Muscle of leg (tissue), 11 donors: ENCODE measurements around the gene GPR61. TPM values are rescaled to one million over a fixed set of nuclear protein-coding genes. Genes with fewer than 3 reads are reported as not detected.

ENCODE experiments used
- DNase-seq: peaks from one replicate; pipeline ENCODE4 v3.0.0; 2013
- H3K27ac ChIP-seq: one replicate; pipeline ENCODE4 v1.5.1; 2013; ENCODE audit warnings: mild to moderate bottlenecking, low read length, control low read depth
- H3K27me3 ChIP-seq: one replicate; pipeline ENCODE4 v1.6.1; 2013; ENCODE audit warnings: low read length; ENCODE audit not compliant: control insufficient read depth, insufficient read depth
- H3K36me3 ChIP-seq: one replicate; pipeline ENCODE4 v1.6.1; 2013; ENCODE audit warnings: low read length; ENCODE audit not compliant: control insufficient read depth, insufficient read depth
- H3K4me1 ChIP-seq: one replicate; pipeline ENCODE4 v1.6.1; 2013; ENCODE audit warnings: low read length; ENCODE audit not compliant: control insufficient read depth, insufficient read depth
- H3K4me3 ChIP-seq: one replicate; pipeline ENCODE4 v1.5.1; 2013; ENCODE audit warnings: low read length, control low read depth
- H3K9me3 ChIP-seq: replicated peaks from 2 replicates; pipeline ENCODE4 v1.6.1; 2013; ENCODE audit warnings: low read depth, low read length; ENCODE audit not compliant: control insufficient read depth
- WGBS: methylation state at CpG from one replicate; pipeline ENCODE4 v1.1.5; 2013; ENCODE audit warnings: missing lambda C conversion rate; ENCODE audit not compliant: insufficient coverage; 5-methylcytosine and 5-hydroxymethylcytosine counted together
- polyA plus RNA-seq, 8 donors: library from polyadenylated mRNA; unstranded; fragments of 120-200 nt; gene quantifications; one replicate each; pipeline versions ENCODE4 v1.2.1 to v1.2.3, GENCODE V29; 2013; ENCODE audit warnings: inconsistent platforms in 1 of 8, low replicate concordance in 1 of 8; ENCODE audit not compliant: insufficient read length in 8 of 8, insufficient read depth in 1 of 8
- total RNA-seq: library from RNA; stranded (reverse); fragments of 120-200 nt; gene quantifications from one replicate; pipeline ENCODE4 v1.2.4, GENCODE V29; 2013

Gene GPR61
- total and polyA plus RNA-seq, 9 donors = 1.4 to 2.7 (median 1.7) TPM

DNA sequence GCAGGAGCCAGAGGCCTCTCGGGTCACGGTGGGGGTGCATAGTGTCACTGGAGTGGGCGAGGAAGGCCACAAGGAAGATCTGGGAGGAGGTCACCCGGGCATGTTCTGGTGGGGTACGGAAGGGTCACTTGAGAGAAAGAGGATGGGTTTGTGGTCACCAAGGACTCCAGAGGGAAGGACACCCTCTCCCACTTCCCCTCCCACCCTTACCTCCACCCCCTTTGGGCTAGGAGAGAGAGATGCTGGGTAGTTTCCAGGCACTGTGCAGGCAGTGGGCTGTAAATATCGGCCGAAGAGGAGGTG lies 30.8 kb upstream of the GPR61 start:
- Histone ChIP-seq H3K4me1 (peaks cover 22% of the 10 kb centered on the region), H3K27me3 (no peaks in the 10 kb centered on the region), H3K4me3 (peak overlapping the region; percentile 48), H3K9me3 (no peaks in the 10 kb centered on the region), H3K27ac (no peak overlapping the region), H3K36me3 (peaks cover 15% of the 10 kb centered on the region)
- DNase-seq = no peak
- 53% methylated on average over 4 of the region's 7 CpGs for WGBS

- under 1% methylated on average over 91 of the region's 100 CpGs for WGBS
- Histone ChIP-seq H3K4me3 (peak within 1 kb of the TSS; percentile 48), H3K27ac (peak within 1 kb of the TSS; percentile 29), H3K9me3 (no peaks in the 10 kb centered on the region), H3K27me3 (no peaks in the 10 kb centered on the region), H3K36me3 (peaks cover 15% of the 10 kb centered on the region), H3K4me1 (peaks cover 22% of the 10 kb centered on the region)
- DNase-seq = peak; percentile 87
Measured at GRCh38 chr1:109509176-109510134, 30.2 kb upstream of the GPR61 start, which contains the start of gene AMIGO1. AMIGO1 (minus strand) TSS chr1:109509727; CDS start chr1:109508912, 815 bp downstream.

- H3K4me1 ChIP-seq = peaks cover 22% of the 10 kb centered on the region
- H3K27ac ChIP-seq = no peak overlapping the region
- no CpG with 5 or more reads among the region's 2 CpGs for WGBS
- no peaks in the 10 kb centered on the region for H3K27me3 ChIP-seq
- H3K9me3 ChIP-seq = no peaks in the 10 kb centered on the region
- H3K4me3 ChIP-seq = no peak overlapping the region
- no peaks in the 10 kb centered on the region for H3K36me3 ChIP-seq
- no peak for DNase-seq
Measured at GRCh38 chr1:109513110-109513710, 26.5 kb upstream of the GPR61 start.

DNA sequence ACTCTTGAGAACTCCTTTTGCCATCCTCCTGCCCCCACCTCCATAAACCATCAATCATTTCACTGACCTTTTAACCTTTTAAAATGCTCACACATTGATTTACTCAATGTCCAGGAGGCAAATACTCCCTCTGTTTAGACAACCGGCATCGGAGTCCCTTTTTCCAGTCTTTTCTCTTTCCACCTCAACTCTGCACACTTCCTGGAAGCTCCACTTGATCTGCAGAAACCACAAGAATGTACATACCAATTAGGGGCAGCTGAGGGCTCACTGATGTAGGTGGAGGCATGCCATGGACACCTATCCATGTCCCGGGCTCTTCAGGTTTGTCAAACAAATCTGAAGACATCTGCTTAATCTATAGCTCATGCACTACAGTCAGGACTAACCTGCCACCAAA lies 24.8 kb upstream of the GPR61 start:
- no peak overlapping the region for H3K4me3 ChIP-seq
- no CpG with 5 or more reads among the region's 3 CpGs for WGBS
- H3K9me3 ChIP-seq = no peaks in the 10 kb centered on the region
- peaks cover 11% of the 10 kb centered on the region for H3K4me1 ChIP-seq
- no peaks in the 10 kb centered on the region for H3K36me3 ChIP-seq
- no peaks in the 10 kb centered on the region for H3K27me3 ChIP-seq
- no peak overlapping the region for H3K27ac ChIP-seq
- DNase-seq = no peak

DNA sequence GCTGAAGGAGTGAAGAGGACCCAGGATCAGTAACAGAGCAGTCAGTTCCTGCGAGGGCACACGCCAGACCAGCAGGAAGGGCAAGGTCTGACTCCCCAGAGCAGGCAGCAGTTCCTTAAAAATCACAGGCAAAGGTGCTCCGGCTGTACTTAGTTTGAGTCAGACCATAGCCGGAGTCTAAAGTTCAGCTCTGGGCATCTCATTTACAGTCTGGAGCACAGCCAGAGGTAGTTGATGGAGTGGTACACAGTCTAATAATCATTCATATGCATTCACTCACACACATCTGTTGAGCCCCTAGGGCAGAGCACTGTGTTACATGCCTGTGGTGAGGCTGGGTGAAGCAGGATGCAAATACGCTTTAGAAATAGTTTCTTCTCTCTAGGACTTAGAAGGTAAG lies 22.8 kb upstream of the GPR61 start:
- peaks cover 13% of the 10 kb centered on the region for H3K4me1 ChIP-seq
- no peaks in the 10 kb centered on the region for H3K27me3 ChIP-seq
- H3K36me3 ChIP-seq = no peaks in the 10 kb centered on the region
- no peak overlapping the region for H3K27ac ChIP-seq
- no peak for DNase-seq
- 50% methylated on average over 3 of the region's 5 CpGs for WGBS
- H3K9me3 ChIP-seq = no peaks in the 10 kb centered on the region
- H3K4me3 ChIP-seq = no peak overlapping the region

DNA sequence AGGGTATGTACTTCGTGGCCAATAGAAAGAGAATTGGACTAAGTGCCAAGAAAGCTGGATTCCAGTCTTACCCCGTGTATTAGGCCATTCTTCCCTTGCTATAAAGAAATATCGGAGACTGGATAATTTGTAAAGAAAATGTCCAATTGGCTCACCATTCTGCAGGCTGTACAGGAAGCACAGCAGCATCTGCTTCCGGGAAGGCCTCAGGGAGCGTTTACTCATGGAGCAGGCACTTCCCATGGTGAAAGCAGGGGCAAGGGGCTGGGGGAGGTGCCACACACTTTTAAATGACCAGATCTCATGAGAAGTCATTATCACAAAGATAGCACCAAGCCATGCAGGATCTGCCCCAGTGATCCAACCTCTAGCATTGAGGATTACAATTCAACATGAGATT lies 22.3 kb upstream of the GPR61 start:
- Histone ChIP-seq H3K4me3 (no peak overlapping the region), H3K27ac (no peak overlapping the region), H3K27me3 (no peaks in the 10 kb centered on the region), H3K4me1 (peaks cover 15% of the 10 kb centered on the region), H3K9me3 (no peaks in the 10 kb centered on the region), H3K36me3 (no peaks in the 10 kb centered on the region)
- WGBS = 73% methylated on average over 3 of the region's 5 CpGs
- DNase-seq = no peak

DNA sequence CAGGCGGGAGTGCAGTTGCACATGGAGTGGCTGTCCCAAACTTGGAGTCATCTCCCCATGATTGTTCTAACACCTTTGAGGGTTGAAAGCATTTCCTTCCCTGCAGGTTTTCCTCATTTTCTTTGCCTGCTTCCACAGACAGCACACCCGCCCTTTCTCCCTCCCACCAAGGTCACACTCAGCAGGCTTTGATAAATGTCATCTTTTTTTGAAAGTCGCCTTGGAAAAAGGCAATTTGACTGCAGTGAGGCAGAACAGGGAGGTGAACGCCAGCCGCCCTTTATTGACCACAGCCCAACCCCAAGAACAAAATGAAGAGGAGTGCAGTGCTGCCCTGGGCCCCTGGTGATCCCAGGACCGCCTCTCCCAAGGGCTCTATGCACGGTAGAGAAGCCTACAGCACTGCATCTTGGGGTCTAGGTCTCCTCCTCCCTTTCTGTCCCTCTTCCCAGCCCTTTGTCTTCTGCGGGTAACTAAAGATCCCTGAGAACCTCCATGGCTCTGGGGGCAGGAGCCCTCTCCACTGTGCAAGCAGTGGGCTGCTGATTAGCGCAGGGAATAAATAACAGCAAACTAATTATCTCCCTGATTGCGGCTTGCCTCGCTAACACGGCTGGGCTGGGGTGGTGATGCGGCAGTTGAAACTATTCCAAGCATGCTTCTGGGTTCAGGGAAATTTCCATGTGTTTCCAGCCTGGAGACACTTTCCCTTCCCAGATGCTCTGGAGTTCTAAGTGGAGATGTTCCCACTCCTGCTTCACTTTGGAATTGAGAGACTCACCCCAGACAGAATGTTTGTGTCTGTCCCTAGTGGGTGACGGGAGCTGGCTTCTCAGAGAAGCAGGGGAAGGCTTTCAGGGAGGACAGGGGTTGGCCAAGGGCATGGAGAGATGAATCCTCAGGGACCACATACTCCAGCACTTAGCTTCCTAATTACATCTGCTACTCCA lies 18.4 kb upstream of the GPR61 start:
- no peaks in the 10 kb centered on the region for H3K9me3 ChIP-seq
- no peaks in the 10 kb centered on the region for H3K27me3 ChIP-seq
- no peak overlapping the region for H3K4me3 ChIP-seq
- 76% methylated on average over 3 of the region's 14 CpGs for WGBS
- no peak for DNase-seq
- no peaks in the 10 kb centered on the region for H3K36me3 ChIP-seq
- H3K4me1 ChIP-seq = peaks cover 15% of the 10 kb centered on the region
- no peak overlapping the region for H3K27ac ChIP-seq

GRCh38 chr1:109522026-109522425 lies 17.6 kb upstream of the GPR61 start:
- no peak for DNase-seq
- H3K27me3 ChIP-seq = no peaks in the 10 kb centered on the region
- WGBS = 86% methylated on average over 3 of the region's 7 CpGs
- H3K4me3 ChIP-seq = no peak overlapping the region
- H3K9me3 ChIP-seq = no peaks in the 10 kb centered on the region
- H3K27ac ChIP-seq = no peak overlapping the region
- H3K36me3 ChIP-seq = no peaks in the 10 kb centered on the region
- H3K4me1 ChIP-seq = peaks cover 12% of the 10 kb centered on the region

GRCh38 chr1:109523706-109524105 lies 16.0 kb upstream of the GPR61 start:
- no peaks in the 10 kb centered on the region for H3K27me3 ChIP-seq
- no peaks in the 10 kb centered on the region for H3K36me3 ChIP-seq
- WGBS = no CpG with 5 or more reads among the region's 2 CpGs
- no peak for DNase-seq
- H3K4me3 ChIP-seq = no peak overlapping the region
- no peaks in the 10 kb centered on the region for H3K9me3 ChIP-seq
- no peak overlapping the region for H3K27ac ChIP-seq
- peaks cover 29% of the 10 kb centered on the region for H3K4me1 ChIP-seq
